Measurements from ENCODE around the gene TGM6. TPM values are rescaled to one million over a fixed set of nuclear protein-coding genes. Genes with fewer than 3 reads are reported as not detected.

TGM6 gene
- polyA plus RNA-seq, 1 donor from 2014 or later: not detected

DNA sequence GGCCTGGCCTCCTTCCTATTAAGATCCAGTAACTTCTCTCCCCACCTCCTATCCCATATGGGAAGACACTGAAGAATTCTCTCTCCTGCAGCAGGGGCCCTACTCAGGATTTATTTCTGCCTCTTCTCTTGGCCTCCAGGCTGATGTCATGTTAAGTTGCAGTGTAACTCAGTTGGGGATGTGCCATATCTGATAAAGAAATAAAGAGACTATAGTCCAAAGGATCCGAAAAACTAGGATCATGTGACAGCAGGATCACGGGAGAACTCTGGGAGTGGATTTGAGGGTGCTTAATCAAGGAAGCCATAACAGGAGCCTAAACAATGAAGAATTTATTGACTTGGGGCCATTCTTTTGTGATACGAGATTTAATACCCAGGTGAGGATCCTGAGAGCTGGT lies 38.5 kb upstream of the TGM6 start:
- no peaks in the 10 kb centered on the region for H3K9me3 ChIP-seq (ENCODE audit: low read length)
- no peak overlapping the region for H3K4me2 ChIP-seq (ENCODE audit: low read length)

DNA sequence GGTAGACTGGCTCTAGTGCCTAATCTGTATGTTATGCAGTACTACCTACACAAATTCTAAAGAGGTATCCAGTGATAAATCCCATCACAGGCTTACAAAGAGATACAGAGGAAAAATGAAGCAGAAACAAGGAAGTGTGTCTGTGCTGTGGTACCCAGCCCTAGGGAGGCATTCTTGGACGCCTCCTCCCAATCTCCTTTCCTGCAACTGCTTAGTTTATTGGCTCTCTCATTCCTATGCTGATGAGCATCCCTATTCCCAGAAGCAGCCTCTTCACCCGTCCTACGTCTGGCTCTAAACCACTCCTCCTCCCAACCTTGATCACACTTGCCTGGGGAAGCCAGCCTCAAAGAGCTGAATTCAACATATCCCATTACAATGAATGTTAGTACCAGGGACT lies 34.5 kb upstream of the TGM6 start:
- H3K36me3 ChIP-seq (ENCODE audit: insufficient read depth, low read length): no peaks in the 10 kb centered on the region
- no peaks in the 10 kb centered on the region for H3F3A ChIP-seq (ENCODE audit: insufficient read depth, low read length, poor library complexity, severe bottlenecking)
- H3K27me3 ChIP-seq (ENCODE audit: insufficient read depth, low read depth, low read length): no peaks in the 10 kb centered on the region
- H3K4me3 ChIP-seq (ENCODE audit: low read length): no peak overlapping the region
- H3K79me2 ChIP-seq (replicated peaks; ENCODE audit: insufficient read depth, low read length): no peaks in the 10 kb centered on the region
- no peak for TF ChIP-seq POLR2AphosphoS5 (IDR thresholded peaks at IDR 0.05)
- no peak for TF ChIP-seq TAF1 (IDR thresholded peaks at IDR 0.05; ENCODE audit: low read depth)
- TF ChIP-seq, protein P1, sequence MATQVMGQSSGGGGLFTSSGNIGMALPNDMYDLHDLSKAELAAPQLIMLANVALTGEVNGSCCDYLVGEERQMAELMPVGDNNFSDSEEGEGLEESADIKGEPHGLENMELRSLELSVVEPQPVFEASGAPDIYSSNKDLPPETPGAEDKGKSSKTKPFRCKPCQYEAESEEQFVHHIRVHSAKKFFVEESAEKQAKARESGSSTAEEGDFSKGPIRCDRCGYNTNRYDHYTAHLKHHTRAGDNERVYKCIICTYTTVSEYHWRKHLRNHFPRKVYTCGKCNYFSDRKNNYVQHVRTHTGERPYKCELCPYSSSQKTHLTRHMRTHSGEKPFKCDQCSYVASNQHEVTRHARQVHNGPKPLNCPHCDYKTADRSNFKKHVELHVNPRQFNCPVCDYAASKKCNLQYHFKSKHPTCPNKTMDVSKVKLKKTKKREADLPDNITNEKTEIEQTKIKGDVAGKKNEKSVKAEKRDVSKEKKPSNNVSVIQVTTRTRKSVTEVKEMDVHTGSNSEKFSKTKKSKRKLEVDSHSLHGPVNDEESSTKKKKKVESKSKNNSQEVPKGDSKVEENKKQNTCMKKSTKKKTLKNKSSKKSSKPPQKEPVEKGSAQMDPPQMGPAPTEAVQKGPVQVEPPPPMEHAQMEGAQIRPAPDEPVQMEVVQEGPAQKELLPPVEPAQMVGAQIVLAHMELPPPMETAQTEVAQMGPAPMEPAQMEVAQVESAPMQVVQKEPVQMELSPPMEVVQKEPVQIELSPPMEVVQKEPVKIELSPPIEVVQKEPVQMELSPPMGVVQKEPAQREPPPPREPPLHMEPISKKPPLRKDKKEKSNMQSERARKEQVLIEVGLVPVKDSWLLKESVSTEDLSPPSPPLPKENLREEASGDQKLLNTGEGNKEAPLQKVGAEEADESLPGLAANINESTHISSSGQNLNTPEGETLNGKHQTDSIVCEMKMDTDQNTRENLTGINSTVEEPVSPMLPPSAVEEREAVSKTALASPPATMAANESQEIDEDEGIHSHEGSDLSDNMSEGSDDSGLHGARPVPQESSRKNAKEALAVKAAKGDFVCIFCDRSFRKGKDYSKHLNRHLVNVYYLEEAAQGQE (IDR thresholded peaks at IDR 0.05; ENCODE audit: borderline replicate concordance): no peak
- TF ChIP-seq EZH2 (IDR thresholded peaks at IDR 0.05; ENCODE audit: borderline replicate concordance, insufficient read depth, low read length, poor library complexity, severe bottlenecking): no peak
- H3K9me3 ChIP-seq (ENCODE audit: low read length): no peaks in the 10 kb centered on the region
- H3K9ac ChIP-seq (ENCODE audit: low read length): no peak overlapping the region
- no peaks in the 10 kb centered on the region for H3K9me2 ChIP-seq (ENCODE audit: insufficient read depth, low read length)
- no peak overlapping the region for H2AFZ ChIP-seq (ENCODE audit: low read depth, low read length)
- H3K4me2 ChIP-seq (ENCODE audit: low read length): no peak overlapping the region
- no peak overlapping the region for H3K27ac ChIP-seq (ENCODE audit: low read length)
- H4K20me1 ChIP-seq (ENCODE audit: insufficient read depth): no peaks in the 10 kb centered on the region

More for the DNA sequence above, 38.5 kb upstream of the TGM6 start:
- Histone ChIP-seq H3K36me3 (ENCODE audit: insufficient read depth, low read length) (no peaks in the 10 kb centered on the region), H4K20me1 (ENCODE audit: insufficient read depth) (no peaks in the 10 kb centered on the region), H3K4me3 (ENCODE audit: low read length) (no peak overlapping the region), H3F3A (ENCODE audit: insufficient read depth, low read length, poor library complexity, severe bottlenecking) (no peaks in the 10 kb centered on the region), H3K9me2 (ENCODE audit: insufficient read depth, low read length) (no peaks in the 10 kb centered on the region), H3K9ac (ENCODE audit: low read length) (no peak overlapping the region), H3K27ac (ENCODE audit: low read length) (no peak overlapping the region), H3K27me3 (ENCODE audit: insufficient read depth, low read depth, low read length) (no peaks in the 10 kb centered on the region), H2AFZ (ENCODE audit: low read depth, low read length) (no peak overlapping the region), H3K79me2 (replicated peaks; ENCODE audit: insufficient read depth, low read length) (no peaks in the 10 kb centered on the region)
- no peak for TF ChIP-seq SMC3 (conservative IDR thresholded peaks at IDR 0.05; ENCODE audit: poor library complexity)
- TF ChIP-seq EZH2 (IDR thresholded peaks at IDR 0.05; ENCODE audit: borderline replicate concordance, insufficient read depth, low read length, poor library complexity, severe bottlenecking): no peak
- no peak for TF ChIP-seq RAD21 (conservative IDR thresholded peaks at IDR 0.05)
- no peak for TF ChIP-seq TAF1 (IDR thresholded peaks at IDR 0.05; ENCODE audit: low read depth)
- TF ChIP-seq, protein P2, sequence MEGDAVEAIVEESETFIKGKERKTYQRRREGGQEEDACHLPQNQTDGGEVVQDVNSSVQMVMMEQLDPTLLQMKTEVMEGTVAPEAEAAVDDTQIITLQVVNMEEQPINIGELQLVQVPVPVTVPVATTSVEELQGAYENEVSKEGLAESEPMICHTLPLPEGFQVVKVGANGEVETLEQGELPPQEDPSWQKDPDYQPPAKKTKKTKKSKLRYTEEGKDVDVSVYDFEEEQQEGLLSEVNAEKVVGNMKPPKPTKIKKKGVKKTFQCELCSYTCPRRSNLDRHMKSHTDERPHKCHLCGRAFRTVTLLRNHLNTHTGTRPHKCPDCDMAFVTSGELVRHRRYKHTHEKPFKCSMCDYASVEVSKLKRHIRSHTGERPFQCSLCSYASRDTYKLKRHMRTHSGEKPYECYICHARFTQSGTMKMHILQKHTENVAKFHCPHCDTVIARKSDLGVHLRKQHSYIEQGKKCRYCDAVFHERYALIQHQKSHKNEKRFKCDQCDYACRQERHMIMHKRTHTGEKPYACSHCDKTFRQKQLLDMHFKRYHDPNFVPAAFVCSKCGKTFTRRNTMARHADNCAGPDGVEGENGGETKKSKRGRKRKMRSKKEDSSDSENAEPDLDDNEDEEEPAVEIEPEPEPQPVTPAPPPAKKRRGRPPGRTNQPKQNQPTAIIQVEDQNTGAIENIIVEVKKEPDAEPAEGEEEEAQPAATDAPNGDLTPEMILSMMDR (IDR thresholded peaks at IDR 0.05; ENCODE audit: poor library complexity, severe bottlenecking): no peak
- TF ChIP-seq, protein P1 (IDR thresholded peaks at IDR 0.05; ENCODE audit: borderline replicate concordance): no peak
- TF ChIP-seq EP300 (conservative IDR thresholded peaks at IDR 0.05; ENCODE audit: poor library complexity, severe bottlenecking): no peak
